Hippocampal formation (tissue), 2 donors: Measurements from ENCODE around the gene ZNHIT2.

Source experiments
- DNase-seq, 2 donors: peaks; one replicate each; lab custom pipeline; 2025; lab: John Stamatoyannopoulos, UW

ZNHIT2 gene

DNA sequence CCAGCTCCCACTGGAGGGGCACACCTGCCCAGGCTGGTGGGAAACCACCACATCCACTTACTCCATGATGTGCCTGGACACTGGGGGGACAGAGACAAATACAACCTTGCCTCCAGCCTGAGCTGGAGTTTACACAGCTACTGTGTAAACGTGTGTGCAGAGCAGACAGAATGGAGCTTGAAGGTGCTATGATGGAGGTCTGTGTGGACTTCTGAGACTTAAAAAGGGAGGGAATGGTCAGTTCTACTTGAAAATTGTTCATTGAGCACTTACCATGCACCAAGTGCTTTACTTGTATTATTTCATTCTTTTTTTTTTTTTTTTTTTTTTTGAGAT lies 44.9 kb downstream of the ZNHIT2 start:
- DNase-seq = no peak

GRCh38 chr11:65071907-65072630 lies 45.4 kb downstream of the ZNHIT2 start:
- DNase-seq = no peak

DNA sequence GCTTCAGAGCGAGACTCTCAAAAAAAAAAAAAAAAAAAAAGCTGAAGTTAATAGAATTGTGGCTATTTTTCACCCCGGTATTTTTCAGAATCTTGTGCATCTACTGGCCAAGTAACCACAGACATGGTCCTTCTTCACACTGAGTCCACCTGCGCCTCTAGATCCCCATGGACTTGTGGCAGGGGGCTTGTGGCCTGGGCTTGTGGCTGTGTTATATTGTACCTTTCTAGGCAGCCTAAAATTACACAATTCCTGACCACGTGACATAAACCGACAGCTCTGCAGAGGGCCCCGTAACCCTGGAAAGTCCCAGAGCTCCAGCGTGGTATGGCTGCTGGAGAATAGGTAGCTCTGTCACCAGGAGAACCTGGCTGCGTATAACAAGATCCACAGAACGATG lies 48.3 kb downstream of the ZNHIT2 start:
- DNase-seq = no peak

- no peak for DNase-seq
Measured at GRCh38 chr11:65067446-65067845, 50.1 kb downstream of the ZNHIT2 start.

DNA sequence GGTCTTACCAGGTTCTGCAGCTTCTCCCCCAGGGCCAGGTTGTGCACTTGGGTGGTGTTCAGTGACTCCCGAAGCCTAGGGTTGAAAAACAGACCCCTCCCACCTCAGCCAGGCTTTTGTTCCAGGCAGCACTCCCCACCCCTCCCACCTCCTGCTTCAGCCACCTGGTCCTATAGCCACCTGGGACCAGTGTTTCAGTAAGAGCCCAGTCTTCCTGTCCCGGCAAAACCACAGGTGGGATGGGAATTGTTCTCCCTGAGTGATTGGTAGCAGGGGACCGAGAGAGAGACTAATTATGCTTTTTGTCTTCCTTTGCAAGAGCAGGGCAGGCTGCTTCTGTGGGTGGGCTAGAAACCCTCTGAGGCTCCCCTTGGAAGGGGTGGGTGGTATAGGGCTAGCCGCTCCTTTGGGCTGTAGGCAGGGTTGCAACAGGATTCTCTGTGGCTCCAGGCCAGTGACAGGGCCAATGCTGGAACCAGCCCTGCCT lies 50.7 kb downstream of the ZNHIT2 start:
- DNase-seq = no peak
